ENCODE data around the gene LCN9.

DNA sequence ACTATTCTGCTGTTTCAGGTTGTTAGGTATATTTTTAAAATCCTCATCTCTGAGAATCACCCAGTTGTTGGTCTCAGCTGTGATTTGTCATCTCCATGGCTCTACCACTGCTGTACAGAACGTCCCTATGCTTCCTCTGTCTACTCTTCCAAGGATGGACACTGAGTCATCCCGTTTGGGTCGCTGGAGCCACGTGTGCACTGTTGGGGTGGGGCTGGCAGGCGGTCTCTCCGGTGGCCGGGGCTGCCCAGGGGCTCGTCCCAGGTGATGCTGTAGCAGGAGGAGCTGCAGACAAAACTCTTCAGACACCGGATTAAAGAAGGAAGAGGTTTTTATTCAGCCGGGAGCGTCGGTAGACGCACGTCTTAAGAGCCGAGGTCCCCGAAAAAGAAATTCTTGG is 16.9 kb downstream of the LCN9 start:
- no peak for TF ChIP-seq POLR2A (IDR thresholded peaks at IDR 0.05)
- TF ChIP-seq, protein P1, sequence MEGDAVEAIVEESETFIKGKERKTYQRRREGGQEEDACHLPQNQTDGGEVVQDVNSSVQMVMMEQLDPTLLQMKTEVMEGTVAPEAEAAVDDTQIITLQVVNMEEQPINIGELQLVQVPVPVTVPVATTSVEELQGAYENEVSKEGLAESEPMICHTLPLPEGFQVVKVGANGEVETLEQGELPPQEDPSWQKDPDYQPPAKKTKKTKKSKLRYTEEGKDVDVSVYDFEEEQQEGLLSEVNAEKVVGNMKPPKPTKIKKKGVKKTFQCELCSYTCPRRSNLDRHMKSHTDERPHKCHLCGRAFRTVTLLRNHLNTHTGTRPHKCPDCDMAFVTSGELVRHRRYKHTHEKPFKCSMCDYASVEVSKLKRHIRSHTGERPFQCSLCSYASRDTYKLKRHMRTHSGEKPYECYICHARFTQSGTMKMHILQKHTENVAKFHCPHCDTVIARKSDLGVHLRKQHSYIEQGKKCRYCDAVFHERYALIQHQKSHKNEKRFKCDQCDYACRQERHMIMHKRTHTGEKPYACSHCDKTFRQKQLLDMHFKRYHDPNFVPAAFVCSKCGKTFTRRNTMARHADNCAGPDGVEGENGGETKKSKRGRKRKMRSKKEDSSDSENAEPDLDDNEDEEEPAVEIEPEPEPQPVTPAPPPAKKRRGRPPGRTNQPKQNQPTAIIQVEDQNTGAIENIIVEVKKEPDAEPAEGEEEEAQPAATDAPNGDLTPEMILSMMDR (IDR thresholded peaks at IDR 0.05): no peak
